Embryonic facial prominence (tissue), 1 donor: Measurements from ENCODE around the gene EDA.

Source experiments
- DNase-seq: peaks from one replicate; pipeline ENCODE4 v3.0.0-alpha.2; 2016; ENCODE audit errors: extremely low spot score

Gene EDA

DNA sequence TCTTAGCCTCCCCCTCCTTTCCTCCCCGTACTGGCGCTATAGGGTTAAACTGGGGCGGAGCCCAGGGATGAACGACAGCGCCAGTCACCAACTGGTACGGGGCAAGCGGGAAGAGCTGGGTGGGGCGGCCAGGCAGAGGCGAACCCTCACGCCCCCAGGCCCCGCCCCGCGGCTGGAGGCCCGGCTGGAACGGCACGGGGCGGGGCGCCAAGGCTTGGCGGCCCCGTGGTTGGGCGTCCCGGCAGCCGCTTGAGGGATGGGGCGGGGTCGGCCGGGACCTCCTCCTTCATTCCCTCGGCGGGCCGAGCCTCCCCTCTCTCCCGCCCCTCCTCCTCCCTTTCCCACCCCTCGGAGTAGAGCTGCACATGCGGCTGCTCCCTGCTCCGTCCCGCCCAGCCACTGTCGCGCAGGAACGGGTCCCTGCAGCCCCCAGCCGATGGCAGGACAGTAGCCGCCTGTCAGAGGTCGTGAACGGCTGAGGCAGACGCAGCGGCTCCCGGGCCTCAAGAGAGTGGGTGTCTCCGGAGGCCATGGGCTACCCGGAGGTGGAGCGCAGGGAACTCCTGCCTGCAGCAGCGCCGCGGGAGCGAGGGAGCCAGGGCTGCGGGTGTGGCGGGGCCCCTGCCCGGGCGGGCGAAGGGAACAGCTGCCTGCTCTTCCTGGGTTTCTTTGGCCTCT, at the start of gene EDA:
Gene EDA (plus strand): TSS at position 335 of the 678 bp plus-strand sequence.
- DNase-seq = peak; percentile 76

DNA sequence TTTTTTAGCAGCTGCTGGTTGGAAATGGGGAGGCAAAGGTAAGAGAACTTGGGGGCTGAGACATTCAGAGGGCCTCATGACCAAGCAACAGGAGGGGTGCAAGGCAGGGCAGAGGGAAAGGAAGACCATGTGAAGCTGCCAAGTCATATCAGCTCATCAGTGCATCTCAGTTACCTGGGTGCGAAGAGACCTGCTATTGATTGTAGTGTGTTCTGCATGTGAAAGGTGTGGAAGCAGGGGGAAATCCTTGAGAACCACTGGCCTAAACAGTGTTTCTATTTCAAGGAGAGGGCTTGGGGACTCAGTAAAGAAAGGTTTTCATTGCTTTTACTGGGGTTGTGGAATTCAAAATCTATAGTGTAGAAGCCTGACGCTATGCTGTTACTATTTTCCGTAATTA, 47.1 kb upstream of the EDA start:
- DNase-seq = no peak

DNA sequence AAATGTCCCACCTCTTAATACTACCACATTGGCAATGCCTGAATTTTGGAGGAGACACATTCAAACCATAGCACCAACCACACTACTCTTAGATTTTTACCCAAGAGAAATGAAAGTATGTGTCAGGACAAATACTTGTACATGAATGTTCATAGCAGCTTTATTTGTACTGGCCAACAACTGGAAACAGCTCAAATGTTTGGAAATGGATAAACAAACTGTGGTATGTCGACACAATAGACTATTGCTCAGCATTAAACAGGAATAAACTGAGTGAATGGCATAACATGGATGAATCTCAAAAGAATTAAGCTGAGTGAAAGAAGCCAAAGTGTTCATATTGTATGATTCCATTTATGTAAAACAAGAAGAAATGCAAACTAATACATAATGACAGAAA, 18.5 kb upstream of the EDA start:
- DNase-seq = no peak

DNA sequence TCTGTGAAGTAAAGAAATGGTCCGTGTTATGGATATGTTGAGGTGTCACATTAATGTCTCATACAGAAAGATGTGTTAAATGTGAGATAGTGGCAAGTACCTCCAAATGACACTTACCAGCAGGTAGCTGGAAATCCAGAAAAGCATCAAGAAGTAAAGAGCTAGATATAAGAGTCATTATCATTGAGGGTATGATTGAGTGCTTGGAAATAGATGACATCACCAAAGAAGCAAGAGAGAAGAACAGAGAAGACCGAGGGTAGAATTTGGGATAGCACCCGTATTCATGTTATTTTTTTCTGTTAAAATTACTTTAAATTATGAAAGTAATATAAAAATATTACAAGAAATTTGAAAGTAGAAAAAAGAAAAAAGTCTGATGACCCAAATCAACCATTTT, 15.7 kb upstream of the EDA start:
- no peak for DNase-seq

DNA sequence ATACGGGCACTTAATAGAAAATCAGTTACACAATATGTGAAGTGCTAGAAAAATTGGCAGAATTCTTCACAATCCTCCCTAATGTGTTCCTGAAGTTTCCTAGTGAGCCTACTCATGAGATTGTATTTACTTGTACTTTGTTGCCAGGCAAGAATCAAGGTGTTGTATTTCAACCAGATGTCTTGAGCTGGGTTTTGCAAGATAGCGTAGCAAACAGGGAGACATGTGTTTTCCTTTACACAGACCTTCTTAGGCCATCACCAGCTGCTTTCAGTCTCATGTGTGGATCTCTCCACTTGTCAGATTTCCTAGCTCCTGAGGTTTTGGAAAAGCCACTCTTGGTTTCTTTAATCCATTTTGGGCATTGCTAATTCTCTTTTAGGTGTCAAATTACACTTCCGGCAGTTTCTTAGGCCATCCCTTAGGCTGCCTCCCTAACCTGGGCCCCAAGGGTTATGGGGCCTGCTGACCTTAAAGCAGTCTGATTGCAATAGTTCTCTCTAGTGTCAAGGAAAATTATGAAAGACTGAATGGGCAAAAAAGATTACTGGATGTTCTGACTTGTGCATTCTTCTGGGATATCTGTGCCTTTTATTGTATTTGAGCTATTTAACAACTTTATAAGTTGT, 12.2 kb upstream of the EDA start:
- peak; percentile 14 for DNase-seq

DNA sequence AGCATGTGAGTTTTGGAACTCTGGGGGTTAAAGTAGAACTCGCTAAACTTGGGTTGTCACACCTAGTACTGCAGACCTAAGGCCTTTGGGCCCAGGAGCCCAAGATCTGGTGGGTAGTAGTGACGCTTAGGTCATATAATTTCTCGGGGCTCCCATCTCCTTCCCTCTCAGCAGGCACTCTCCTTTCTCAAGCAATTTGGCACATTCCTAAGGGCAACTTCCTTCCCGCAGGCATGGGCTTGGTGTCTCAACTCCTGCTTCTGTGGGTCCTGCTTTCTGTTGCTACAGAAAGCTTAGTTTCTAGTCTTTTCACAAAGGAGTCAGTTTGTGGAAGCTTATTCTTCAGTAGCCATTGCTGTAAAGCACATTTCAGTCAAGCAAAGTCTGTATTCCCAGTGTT, 10.4 kb upstream of the EDA start:
- DNase-seq = no peak

DNA sequence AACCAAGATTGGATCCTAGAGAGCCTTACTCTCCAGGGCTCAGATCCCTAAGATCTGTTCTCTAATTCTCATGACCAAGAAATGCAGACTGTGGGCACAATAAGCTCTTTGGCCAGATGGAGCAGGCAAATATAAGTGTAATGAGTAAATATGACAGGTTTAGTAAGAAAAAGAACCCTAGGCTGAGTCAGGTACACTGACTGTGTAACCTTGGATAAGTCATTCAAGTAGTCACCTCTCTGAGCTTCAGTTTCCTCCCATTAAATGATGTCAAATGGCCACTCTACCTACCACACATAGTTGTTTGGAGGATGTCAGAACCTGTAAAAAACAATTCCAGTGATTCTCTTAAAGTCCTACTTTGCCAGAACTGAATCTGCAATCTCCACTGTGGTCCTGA, 8.3 kb upstream of the EDA start:
- DNase-seq = no peak

DNA sequence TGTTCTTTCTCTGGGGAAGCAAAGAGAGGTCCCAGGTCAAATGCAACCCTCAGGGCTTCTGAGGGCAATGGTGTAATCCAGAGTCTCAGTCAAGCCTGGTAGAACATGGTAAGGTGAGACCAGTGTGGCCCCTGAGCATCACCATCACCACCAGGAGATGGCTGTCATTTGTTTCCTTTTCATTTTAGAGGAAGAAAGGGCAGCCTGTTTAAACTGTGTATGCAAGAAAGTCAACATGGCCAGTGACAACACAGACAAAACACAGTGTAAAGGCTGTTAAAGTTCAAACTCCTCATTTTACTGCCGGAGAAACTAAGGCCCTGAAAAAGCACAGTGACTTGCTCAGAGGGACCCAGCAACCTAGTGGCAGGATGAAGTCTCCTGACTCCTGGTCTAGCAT, 2.0 kb upstream of the EDA start:
- no peak for DNase-seq

DNA sequence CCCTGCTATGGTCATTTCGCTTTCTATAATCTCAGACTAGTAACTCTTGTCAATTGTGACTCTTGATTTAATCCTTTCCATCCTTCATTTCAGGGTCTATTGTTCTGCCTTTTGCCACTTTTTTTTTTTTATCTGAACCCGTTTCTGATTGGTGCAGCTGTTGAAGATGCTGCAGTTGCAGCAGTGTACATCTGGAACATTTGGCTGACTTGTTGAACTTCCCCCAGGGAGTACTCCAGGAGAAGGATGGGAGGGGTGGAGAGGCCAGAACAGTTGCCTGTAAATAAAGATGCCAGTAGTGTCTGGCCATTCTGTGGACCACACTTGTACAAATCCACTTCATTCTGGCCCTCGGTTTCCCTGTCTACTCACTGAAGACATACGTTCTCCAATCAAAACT, 1.0 kb upstream of the EDA start:
- no peak for DNase-seq

DNA sequence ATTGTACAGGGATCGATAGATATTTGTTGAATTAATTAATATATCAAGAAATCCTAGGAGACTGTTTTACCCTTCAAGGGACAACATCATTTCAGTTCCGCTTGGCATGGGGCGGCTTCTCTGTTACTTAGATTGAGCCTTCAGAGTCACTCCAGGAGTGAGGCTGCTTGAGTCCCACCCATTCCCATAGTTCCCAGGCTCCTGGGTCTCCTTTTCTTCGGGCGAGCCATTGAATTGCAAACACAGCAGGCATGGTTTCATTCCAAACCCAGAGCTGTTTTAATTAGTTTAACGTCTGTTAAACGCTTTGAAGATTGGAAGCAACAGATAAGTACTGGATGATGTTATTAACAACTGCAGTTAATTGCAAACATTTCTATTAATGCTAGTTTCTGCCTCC, 571 bp upstream of the EDA start:
- no peak for DNase-seq

DNA sequence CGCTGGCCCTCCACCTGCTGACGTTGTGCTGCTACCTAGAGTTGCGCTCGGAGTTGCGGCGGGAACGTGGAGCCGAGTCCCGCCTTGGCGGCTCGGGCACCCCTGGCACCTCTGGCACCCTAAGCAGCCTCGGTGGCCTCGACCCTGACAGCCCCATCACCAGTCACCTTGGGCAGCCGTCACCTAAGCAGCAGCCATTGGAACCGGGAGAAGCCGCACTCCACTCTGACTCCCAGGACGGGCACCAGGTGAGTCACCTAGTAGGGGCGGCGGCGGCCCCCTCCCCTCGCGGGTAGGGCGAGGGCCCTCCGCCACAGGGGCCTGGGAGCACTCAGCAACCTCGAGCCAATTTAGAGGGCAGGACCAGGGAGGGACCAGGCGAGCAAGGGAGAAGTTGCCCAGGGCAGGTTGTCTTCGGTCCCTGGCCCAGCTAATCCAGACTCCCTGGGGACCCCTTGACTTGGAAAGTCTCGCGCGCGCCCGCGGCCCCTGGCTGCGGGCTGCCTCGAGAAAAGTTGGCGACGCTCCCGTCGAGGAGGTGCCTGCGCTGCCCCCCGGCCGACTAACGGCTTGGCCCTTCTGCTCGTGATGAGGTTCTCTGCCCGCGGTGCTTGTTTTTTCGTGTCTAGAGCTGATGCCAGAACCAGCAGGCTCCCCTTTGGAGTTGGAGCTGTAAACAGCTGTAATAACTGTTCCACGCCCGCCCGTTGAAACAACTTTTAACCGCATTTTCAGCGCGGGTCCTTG, 717 bp downstream of the EDA start:
- DNase-seq = no peak

DNA sequence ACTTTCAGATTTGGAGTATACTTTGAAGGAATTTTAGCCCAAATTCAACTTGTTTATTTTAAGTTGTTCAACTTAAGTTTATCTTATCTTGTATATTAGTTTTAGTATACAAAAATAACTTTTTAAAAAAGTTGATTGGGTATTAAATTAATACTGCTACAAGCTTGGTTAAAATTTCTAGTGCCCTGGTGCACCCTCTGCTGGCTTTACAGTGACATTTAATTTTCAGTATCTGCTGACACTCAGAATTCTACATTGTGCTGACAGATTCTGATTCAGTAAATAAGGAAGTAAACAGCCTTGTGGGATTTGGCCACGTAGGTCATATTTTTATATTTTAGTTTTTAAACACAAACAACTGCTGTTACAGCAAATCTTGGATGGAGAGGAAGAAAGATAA, 2.9 kb downstream of the EDA start:
- DNase-seq = no peak

DNA sequence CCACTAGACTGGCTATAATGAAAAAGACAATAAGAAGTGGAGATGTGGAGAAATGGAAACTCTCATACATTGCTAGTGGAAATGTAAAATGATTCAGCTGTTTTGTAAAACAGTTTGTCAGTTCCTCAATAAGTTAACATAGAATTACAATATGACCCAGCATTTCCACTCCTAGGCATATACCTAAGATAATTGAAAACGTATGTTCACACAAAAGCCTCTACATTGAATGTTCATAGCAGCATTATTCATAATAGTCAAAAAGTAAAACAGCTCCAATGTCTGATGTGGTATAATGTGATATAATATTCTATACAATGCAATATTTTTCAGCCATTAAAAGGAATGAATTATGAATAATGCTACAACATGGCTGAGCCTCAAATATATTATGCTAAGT, 10.2 kb downstream of the EDA start:
- no peak for DNase-seq

DNA sequence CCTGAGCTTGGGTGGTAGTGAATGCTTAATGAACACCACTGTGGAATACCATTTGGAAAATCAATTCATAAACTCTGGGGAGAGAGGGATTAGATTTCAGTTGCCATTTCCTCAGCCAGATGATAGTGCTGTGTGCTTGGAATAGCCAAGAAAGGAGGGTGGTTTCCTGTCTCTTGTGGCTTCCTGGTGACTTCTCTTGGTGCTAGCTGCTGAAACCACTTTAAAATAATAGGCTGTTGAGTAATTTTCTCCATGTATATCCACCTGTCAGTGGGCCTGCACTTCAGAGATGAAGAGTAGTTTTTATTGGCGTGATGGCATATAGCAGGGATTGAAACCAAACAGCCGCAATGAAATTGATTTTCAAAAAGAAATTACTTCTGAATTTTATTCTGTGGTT, 11.8 kb downstream of the EDA start:
- no peak for DNase-seq

DNA sequence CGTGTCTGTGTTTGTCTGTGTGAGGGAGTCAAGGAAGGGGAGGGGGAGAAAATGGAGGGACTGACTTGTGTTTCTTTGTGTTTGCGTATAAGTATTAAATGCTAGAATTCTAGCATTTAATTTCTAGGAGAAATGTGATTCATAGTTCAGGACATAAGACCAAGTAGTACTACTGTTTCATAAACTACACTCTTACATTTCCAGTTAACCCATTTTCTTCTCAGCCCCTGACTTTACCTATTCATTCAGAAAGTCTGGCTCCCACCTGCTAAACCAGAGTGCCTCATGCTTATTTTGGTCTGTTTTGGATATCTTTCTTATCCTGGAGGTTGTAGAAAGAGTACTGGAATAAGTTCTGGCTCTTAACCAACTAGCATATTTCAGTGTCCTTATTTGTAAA, 14.2 kb downstream of the EDA start:
- no peak for DNase-seq

DNA sequence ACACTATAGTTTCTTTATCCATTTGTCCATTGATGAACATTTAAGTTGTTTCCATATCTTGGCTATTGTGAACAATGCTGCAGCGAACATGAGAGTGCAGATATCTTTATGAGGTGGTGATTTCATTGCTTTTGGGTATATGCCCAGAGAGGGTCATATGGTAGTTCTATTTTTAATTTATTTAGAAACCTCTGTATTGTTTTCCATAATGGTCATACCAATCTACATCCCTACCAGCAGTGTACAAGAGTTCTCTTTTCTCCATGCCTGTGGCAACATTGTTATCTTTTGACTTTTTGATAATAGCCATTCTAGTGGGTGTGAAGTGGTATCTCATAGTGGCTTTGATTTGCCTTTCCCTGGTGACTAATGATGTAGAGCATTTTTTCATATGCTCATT, 48.8 kb downstream of the EDA start:
- no peak for DNase-seq

DNA sequence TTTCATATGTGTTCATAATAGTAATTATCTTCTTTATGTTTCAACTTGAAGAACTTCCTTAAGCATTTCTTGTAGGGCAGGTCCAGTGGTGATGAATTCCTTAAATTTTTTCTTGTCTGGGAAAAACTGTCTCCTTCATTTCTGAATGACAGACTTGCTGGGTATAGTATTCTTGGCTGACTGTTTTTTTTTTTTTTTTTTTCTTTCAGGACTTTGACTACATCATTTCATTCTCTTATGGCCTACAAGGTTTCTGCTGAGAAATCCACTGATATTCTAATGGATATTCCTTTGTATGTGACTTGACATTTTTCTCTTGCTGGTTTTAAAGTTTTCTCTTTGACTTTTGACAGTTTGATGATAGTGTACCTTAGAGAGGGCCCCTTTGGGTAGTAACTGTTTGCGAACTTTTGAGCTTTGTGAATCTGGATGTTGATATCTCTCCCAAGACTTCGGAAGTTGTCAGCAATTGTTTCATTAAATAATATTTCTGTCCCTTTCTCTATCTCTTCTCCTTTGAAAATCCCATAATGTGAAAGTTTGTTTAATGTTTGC, 54.2 kb downstream of the EDA start:
- no peak for DNase-seq

DNA sequence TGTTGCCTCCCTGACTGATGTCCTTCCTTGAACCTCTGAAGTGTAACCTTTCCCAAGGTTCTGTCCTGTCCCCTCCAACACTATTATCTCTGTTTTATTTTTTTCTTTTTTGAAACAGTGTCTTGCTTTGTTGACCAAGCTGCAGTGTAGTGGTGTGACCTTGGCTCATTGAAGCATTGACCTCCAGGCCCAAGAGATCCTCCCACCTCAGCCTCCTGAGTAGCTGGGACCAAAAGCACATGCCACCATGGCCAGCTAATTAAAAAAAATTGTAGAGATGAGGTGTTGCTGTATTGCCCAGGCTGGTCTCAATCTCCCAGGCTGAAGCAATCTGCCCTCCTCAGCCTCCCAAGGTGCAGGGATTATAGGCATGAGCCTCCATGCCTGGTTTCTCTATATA, 59.0 kb downstream of the EDA start:
- DNase-seq = no peak

DNA sequence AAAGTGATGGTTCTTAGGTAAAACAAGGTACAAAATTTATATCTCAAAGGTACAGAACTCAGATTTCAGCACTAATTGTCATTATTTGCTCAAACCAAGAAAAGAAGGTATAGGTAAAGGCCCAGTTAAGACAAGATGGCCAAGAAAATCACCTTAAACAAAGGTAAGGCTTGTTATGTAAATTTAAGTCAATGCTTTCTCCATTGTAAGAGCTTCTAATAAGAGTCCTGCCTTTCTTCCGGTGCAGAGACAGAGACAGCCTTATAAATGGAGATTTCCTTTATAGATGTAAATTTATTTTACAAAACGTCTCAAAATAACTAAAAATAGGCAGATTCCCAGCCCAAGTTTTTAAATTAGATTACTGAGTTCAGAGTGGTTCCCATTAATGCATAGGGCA, 89.9 kb downstream of the EDA start:
- DNase-seq = no peak

DNA sequence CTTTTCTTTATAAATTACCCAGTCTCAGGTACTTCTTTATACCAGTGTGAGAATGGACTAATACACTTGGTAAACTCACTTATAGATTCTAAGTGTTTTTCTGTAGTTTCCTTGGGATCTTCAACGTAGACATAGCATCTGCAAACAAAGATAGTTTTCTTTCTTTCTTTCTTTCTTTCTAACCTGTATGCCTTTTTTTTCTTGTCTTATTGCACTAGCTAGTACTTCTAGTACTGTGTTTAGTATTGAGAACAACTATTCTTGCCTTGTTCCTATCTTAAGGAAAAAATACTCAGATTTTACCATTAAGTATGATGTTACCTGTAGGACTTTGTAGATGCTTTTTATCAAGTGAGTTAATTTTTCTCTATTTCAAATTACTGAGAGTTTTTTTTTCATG, 102.2 kb downstream of the EDA start:
- no peak for DNase-seq

DNA sequence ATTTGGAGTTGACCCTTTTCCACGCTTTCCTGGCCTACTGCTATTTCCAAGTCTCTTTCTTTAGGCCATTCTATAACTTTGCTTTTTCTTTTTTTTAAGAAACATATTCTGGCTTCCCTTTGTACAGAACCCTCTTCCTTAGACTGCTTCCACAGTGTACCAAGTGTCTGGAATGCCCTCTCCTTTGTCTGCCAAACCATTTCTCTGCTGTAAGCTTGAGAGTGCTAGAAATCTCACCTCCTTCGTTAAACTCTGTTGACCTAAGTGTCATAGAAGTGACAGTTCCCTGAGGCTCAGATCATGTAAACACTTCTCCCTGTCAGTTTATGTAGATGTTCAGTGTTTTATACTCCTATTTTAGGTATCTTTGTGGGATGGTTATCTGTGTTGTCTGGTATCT, 108.4 kb downstream of the EDA start:
- no peak for DNase-seq

DNA sequence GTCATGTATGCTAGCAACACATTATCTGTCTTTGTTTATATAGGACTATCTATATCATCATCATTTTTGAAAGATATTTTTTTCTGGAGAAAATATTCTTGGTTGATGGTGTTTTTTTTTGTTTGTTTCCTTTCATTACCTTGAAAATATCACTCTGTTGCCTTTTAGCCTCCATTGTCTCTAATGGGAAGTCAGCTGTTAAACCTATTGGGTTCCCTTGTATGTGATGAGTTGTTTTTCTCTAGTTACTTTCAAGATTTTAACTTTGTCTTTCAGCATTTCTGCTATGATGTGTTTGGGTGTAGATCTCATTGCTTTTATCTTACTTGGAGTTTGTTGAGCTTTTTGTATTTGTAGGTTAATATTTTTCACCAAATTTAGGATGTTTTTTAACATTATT, 124.4 kb downstream of the EDA start:
- DNase-seq = no peak

DNA sequence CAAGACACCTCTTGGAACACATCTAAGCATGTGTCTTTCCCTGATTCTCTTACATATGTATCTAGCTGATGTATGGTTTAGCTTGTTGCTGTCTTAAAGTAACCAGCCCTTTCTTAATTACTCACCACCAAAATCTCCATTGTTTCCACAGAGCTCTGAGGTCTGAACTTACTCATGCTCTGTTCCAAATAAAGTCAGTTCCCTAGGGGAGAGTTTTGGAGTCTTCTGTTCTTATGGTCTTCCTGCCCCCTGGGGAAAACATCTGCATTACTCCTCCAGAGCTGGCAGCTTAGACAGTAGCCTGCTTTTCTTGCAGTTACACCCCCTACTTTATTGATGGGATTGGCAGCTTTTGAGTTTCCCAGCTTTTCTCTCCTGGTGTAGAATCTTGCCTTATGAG, 125.8 kb downstream of the EDA start:
- no peak for DNase-seq
